KBM-7 (cell line): ENCODE data around the gene FGF12.

Experiments
- DNase-seq: peaks from one replicate; pipeline ENCODE4 v3.0.0-alpha.2; 2015
- in situ Hi-C: fragments of 300-500 bp; cut with MboI; formaldehyde crosslinking; loops from 2 replicates; pipeline ENCODE4 v1.14.3; 2020; ENCODE audit warnings: low sequenced_read_pairs, low pct_unique_long_range_greater_than_20kb, mixed read lengths

Gene FGF12

GRCh38 chr3:192392986-192393385, 334.4 kb downstream of the FGF12 start:
- DNase-seq = no peak
- in situ Hi-C loops = no loop called here

- DNase-seq = peak; percentile 6
- in situ Hi-C loops = no loop called here
These were observed 344.5 kb downstream of the FGF12 start for GRCh38 chr3:192382861-192383260.

- in situ Hi-C loops = no loop called here
- DNase-seq = no peak
These were observed 353.8 kb downstream of the FGF12 start for GRCh38 chr3:192373586-192373985.

GRCh38 chr3:192373032-192373431, 354.3 kb downstream of the FGF12 start:
- in situ Hi-C loops = no loop called here
- DNase-seq = no peak

GRCh38 chr3:192372616-192373015, 354.7 kb downstream of the FGF12 start:
- in situ Hi-C loops = no loop called here
- no peak for DNase-seq

GRCh38 chr3:192371870-192372400, 355.4 kb downstream of the FGF12 start:
- in situ Hi-C loops = no loop called here
- no peak for DNase-seq

GRCh38 chr3:192367616-192368015, 359.7 kb downstream of the FGF12 start:
- no peak for DNase-seq
- in situ Hi-C loops = no loop called here

- DNase-seq = no peak
- in situ Hi-C loops = no loop called here
These were observed 360.4 kb downstream of the FGF12 start for GRCh38 chr3:192366916-192367315.

- DNase-seq = no peak
- in situ Hi-C loops = no loop called here
These were observed 361.8 kb downstream of the FGF12 start for GRCh38 chr3:192365571-192365970.

- no peak for DNase-seq
- in situ Hi-C loops = no loop called here
These were observed 363.0 kb downstream of the FGF12 start for GRCh38 chr3:192364316-192364715.

- in situ Hi-C loops = no loop called here
- no peak for DNase-seq
These were observed 372.7 kb downstream of the FGF12 start for GRCh38 chr3:192354687-192355086.

- in situ Hi-C loops = no loop called here
These were observed 375.2 kb downstream of the FGF12 start for GRCh38 chr3:192352142-192352541.

GRCh38 chr3:192351441-192351840, 375.9 kb downstream of the FGF12 start:
- DNase-seq = no peak
- in situ Hi-C loops = no loop called here

More at GRCh38 chr3:192352142-192352541, 375.2 kb downstream of the FGF12 start:
- no peak for DNase-seq

- in situ Hi-C loops = no loop called here
These were observed 387.3 kb downstream of the FGF12 start for GRCh38 chr3:192340031-192340430.

GRCh38 chr3:192339214-192339613, 388.1 kb downstream of the FGF12 start:
- no peak for DNase-seq
- in situ Hi-C loops = no loop called here

More at GRCh38 chr3:192340031-192340430, 387.3 kb downstream of the FGF12 start:
- DNase-seq = no peak

GRCh38 chr3:192336286-192336685, 391.1 kb downstream of the FGF12 start:
- in situ Hi-C loops = no loop called here

GRCh38 chr3:192332386-192333291, 394.7 kb downstream of the FGF12 start:
- in situ Hi-C loops = no loop called here
- DNase-seq = no peak

More at GRCh38 chr3:192336286-192336685, 391.1 kb downstream of the FGF12 start:
- DNase-seq = no peak

GRCh38 chr3:192331749-192332385, 395.5 kb downstream of the FGF12 start:
- DNase-seq = no peak
- in situ Hi-C loops = no loop called here

- DNase-seq = no peak
- in situ Hi-C loops = no loop called here
These were observed 400.7 kb downstream of the FGF12 start for GRCh38 chr3:192326656-192327055.

- in situ Hi-C loops = no loop called here
- DNase-seq = no peak
These were observed 409.8 kb downstream of the FGF12 start for GRCh38 chr3:192317564-192317963.
